GM12872 (cell line): ENCODE results near the gene OR5H15.

Experiments
- CTCF ChIP-seq: IDR thresholded peaks from 3 replicates; pipeline ENCODE4 v1.5.1; 2011; ENCODE audit warnings: low read depth, mild to moderate bottlenecking, low read length, moderate library complexity; ENCODE audit not compliant: insufficient read depth

The OR5H15 gene

GRCh38 chr3:98171071-98171470 is 4.6 kb downstream of the OR5H15 start:
- TF ChIP-seq CTCF, result no peak

GRCh38 chr3:98172621-98173020 is 6.1 kb downstream of the OR5H15 start:
- no peak for TF ChIP-seq CTCF

- no peak for TF ChIP-seq CTCF
These were observed 13.9 kb downstream of the OR5H15 start for GRCh38 chr3:98180319-98180890.

GRCh38 chr3:98182196-98182595 is 15.7 kb downstream of the OR5H15 start:
- TF ChIP-seq CTCF, result no peak

GRCh38 chr3:98185180-98185579 is 18.7 kb downstream of the OR5H15 start:
- no peak for TF ChIP-seq CTCF

GRCh38 chr3:98188545-98188944 is 22.0 kb downstream of the OR5H15 start:
- peak; percentile 61 for TF ChIP-seq CTCF

- TF ChIP-seq CTCF, result no peak
These were observed 32.5 kb downstream of the OR5H15 start for GRCh38 chr3:98199020-98199419.
